HG03175 (cell line): ENCODE results near the gene GP1BB.
"Not testable (repeated sequence)": the region's sequence is repeated elsewhere in the genome, so short reads cannot be mapped to it uniquely, and the experiment has no call there.

Experiments
- ATAC-seq: cut with Tn5 transposase; IDR thresholded peaks from one replicate; pipeline ENCODE4 v1.9.1; 2021; ENCODE audit warnings: mild to moderate bottlenecking, moderate library complexity; ENCODE audit not compliant: unreplicated experiment

The GP1BB gene

GRCh38 chr22:19724927-19725661 lies 1.8 kb downstream of the GP1BB start:
- no peak for ATAC-seq

- not testable (repeated sequence) for ATAC-seq
Observed at GRCh38 chr22:19726064-19726788, 2.9 kb downstream of the GP1BB start.

DNA sequence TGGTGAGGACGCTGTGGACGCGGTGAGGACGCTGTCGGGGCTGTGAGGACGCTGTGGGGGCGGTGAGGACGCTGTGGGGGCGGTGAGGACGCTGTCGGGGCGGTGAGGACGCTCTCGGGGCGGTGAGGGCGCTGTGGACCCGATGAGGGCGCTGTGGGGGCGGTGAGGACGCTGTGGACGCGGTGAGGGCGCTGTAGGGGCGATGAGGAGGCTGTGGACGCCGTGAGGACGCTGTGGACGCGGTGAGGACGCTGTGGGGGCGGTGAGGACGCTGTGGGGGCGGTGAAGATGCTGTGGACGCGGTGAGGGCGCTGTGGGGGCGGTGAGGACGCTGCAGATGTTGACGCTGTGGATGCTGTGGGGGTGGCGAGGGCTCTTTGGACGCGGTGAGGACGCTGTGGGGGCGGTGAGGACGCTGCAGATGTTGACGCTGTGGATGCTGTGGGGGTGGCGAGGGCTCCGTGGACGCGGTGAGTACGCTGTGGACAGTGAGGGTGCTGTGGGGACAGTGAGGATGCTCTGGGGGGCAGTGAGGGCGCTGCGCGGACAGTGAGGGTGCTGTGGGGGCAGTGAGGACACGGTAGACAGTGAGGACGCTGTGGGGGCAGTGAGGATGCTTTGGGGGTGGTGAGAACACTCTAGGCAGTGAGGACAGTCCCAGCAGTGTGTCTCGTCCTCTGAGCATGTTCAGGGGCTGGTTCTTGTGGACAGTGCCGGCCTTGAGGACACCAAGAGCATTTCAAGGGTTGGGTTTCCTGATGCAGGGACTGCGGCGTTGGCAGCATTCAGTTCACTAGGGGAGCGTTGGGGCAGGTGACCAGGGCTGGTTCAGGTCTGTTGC lies 4.2 kb downstream of the GP1BB start:
- no peak for ATAC-seq

- ATAC-seq, result no peak
Observed at GRCh38 chr22:19728271-19728670, 4.9 kb downstream of the GP1BB start.

- ATAC-seq, result no peak
Observed at GRCh38 chr22:19728836-19729235, 5.5 kb downstream of the GP1BB start.

GRCh38 chr22:19729507-19729906 lies 6.2 kb downstream of the GP1BB start:
- no peak for ATAC-seq

DNA sequence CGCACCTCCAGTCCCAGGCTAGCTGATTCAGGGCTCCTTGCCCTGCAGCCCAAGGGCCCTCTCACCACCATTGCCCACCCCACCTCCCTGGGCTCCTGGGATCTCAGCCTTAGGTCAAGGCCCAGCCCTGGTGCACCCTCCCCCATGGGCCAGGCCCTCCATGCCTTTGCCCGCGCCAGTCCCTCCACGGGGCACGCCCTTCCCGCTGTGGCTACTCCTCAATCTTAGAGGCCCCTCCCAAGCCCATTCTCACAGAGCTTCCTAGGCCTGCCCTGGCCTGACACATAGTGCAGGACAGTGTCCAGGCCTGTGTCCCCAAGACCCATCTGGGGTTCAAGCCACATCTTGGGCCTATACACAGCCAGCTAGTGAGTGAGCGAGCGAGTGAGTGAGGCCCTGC lies 6.9 kb downstream of the GP1BB start:
- no peak for ATAC-seq

DNA sequence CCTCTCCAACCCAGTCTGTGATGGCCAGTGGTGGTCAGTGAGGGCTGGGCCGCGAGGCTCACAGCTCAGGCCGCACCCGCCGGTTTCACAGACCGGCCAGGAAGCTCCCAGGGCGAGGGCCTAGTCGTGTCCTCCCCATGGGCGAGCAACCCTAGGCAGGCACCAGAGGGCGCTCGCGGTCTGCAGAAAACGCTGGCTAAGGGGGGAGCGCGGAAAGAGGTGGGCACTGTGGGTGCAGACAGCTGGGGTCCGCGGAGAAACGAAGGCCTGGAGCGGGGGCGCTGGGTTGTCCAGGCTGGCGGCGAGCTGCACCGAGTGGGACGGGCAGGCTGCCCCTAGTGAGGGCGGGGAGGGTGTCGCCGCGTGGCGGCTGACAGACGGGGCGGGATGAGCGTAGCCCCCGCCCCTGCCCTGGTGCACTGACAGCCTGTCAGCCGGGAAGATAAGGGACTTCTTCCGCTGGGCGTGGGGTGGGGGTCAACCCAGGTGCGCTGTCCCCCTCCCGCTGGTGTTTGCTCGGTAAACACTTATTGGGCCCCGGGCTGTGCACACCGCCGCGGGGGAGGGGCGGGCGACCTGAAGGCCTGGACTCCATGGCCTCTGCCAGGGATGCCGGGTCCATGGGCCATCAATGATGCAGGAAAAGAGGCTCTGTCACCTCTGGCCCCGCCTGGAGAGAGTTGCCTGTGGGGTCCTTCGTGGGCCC lies 7.5 kb downstream of the GP1BB start:
- ATAC-seq, result peak; percentile 42

DNA sequence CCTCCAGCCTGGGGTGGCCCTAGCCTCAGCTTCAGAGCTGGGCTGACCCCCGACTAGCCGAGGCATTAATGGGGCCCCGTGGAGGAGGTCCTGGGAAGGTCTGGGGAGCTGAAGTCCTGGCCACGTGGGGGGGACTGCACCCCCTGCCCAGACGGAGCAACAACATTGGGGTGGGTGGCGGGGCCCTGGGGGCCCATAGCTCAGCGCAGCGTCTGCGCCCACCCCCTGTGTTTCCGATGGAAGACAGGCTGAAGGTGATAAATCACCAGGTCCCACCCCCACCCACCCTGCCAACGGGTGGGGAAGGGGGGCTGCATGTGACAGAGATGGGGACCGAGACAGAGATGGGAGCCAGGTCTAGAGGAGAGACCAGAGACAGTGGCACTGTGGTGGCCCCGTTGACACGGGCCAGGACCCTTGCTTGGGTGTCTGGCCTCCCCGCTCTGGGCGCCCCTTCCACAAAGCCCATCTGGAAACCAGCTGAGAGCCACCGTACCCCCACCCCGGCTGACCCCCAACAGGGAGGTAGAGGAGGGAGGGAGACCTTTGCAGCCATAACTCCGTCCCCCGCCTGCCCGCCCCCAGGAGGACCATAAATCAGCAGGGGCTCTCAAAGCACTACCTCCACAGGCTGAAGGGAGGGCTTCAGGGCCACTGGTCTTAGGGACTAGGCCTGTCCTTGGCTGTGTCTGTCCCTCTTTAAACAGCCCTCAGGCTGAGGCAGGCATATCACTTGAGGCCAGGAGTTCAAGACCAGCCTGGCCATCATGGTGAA lies 8.2 kb downstream of the GP1BB start:
- no peak for ATAC-seq

GRCh38 chr22:19732403-19733113 lies 9.2 kb downstream of the GP1BB start:
- no peak for ATAC-seq

- no peak for ATAC-seq
Observed at GRCh38 chr22:19733755-19734154, 10.4 kb downstream of the GP1BB start.

DNA sequence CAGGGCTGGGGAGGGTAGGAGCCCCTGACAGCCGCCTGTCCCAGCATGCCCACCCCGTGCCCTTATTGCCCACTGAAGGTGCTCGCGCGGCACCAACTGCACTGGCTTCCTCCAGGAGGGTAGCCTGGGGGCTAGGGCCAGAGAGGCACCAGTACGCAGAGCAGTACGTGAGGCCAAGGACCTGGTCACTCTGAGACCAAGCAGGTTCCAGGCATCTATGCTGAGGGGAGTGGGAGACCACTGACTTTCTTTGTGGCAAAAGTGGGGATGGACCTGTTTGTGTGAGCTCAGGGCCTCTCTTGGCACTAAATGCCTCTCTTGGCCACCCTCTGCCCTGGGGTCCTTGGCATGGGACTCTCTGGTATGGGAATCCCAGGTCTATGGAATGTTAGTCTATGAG lies 10.8 kb downstream of the GP1BB start:
- no peak for ATAC-seq

DNA sequence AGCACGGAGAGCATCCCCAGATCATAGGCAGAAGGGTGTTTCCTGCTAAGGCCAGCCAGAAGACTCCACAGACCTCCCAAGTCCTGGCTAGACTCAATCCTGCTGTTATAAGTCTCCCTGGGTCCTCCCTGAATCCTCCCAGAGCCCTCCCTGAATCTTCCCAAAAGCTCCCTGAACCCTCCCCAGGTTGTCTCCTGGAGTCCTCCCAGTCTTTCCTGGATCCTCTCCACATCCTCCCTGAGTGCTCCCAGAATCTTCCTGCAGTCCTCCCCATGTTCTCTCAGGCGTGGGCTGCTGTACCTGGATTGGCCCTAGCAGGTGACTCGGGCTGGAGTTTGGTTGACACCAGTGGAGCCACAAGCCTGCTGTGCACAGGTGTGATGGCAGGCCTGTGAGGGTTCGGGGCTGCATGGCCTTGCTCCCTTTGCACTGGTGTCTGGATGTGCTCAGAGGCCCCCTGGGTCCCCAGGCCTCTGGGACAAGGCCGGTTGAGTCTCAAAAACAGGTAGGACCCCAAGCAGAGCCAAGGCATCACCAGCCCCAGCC lies 11.6 kb downstream of the GP1BB start:
- ATAC-seq, result no peak

DNA sequence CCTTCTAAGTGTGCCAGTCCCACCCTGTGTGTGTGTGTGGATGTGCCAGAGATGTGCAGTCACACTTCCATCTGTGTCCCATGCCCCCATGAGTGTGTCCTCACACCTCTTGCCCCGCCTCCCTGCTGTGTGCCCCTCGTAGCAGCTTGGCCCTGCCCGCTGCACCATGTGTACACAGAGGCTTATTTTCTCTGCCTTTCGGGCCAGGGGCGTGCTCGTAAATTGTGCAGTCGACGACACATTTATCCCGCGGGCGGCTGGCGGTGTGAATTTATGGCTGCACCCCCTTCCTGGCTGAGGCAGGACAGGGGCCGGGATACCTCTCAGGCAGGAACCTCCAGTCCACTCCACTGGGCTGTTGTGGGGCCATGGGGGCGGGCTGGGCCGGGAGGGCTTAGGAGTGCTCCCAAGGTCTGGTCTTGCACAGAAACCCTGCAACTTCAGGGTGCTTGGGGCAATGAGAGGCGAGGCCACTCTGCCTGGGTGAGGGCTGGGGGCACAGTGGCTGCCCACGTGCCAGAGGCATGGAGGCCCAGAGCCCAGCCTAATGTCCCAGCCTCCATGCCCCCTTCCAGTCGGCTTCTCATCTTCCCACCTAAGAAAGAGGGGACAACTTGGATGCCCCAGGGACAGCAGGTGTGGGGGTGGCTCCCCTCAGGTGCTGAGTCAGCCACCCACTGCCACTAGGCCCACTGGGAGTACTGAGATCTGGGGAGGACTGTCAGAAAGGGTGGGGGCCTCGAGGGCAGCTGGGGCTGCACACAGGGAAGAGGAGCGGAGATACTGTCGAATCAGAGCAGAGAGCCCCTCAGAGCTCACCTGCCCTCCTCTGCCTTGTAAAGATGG lies 12.5 kb downstream of the GP1BB start:
- ATAC-seq, result no peak

DNA sequence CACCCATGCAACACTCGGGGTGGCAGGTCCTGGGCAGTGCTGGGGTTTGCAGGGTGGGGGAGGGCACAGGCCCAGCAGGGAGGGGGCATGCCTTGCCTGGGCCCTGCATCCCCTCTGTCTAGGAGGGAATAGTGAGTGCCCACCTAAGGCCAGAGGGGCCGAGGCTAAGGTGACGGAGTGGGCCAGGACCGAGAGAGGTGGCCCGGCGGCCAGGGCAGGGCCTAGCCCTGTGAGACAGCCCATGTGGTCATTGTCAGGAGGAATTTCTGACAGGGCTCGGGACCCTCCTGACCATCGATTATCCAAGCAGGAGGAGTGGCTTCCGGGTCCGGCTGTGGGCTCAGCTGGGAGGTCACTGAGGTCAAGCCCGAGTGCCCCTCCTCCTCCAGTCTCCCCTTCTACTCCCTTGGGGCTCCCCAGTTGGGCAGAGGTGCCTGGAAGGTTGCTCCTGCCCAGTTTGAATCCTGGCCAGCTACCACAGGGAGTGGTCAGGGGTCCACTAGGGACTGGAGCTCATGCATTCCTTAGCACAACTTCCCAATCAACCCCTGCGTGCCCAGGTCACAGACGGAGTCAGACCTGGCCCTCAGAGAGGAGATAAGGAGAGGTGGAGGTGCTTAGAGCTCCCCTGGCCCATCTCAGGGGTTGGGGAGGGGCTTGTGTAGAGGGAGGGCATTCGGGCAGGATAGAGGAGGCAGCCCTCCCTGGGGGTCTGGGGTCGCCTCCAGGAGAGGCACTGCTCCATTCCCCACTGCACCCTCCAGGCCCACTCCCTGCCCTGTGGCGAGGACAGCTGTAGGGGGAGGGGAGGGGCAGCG lies 14.7 kb downstream of the GP1BB start:
- ATAC-seq, result no peak

DNA sequence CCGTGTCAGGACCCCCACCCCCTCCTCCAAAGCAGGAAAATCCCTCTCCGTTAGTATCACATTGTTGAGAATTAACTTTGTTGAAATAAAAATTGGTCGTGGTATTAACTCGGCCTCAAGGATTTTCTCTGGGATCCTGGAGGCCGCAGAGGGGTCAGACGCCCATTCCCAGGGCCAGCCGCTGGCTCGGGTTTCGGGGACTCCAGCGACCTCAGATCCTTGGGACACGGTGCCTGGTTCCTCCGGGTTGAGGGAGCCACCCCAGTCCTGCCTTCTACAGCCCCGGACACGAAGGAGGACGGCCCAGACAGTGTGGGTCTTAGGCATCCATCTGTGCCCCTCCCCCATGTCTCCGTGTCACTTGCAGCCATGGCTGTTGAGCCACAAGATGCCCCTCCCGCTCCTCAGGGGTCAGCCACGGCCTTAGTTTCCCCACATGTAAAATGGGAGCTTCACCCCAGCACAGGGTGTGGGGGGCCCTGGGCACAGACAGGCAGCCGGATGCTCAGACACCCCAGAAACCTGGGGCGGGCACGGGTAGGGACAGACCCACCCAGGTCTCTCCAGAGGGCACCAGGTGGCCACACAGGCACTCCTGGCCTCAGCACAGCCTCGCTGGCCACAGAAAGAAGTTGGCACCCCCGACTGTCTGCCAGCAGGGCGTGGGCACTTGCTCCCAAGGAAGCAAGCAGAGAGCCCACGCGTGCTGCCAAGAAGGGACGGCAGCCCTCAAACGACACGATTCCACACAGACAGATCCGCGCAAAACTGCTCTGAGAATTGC lies 15.5 kb downstream of the GP1BB start:
- no peak for ATAC-seq

- no peak for ATAC-seq
Observed at GRCh38 chr22:19739448-19739895, 16.1 kb downstream of the GP1BB start.
